HG03097 (cell line): ENCODE data around the gene NCAM2.

Source experiments
- ATAC-seq: cut with Tn5 transposase; IDR thresholded peaks from one replicate; pipeline ENCODE4 v1.9.1; 2021; ENCODE audit not compliant: unreplicated experiment, low FRiP score

Gene NCAM2

GRCh38 chr21:20997636-20998455 is at the start of gene NCAM2:
TSS of gene NCAM2 (plus strand) at chr21:20998409.
- no peak for ATAC-seq

- no peak for ATAC-seq
These were observed 48.3 kb upstream of the NCAM2 start for GRCh38 chr21:20949884-20950283.

GRCh38 chr21:20965816-20966215 is 32.4 kb upstream of the NCAM2 start:
- ATAC-seq: no peak

- no peak for ATAC-seq
These were observed 29.8 kb upstream of the NCAM2 start for GRCh38 chr21:20968391-20968790.

- no peak for ATAC-seq
These were observed 27.5 kb upstream of the NCAM2 start for GRCh38 chr21:20970691-20971090.

- no peak for ATAC-seq
These were observed 26.8 kb upstream of the NCAM2 start for GRCh38 chr21:20971296-20971921.

- ATAC-seq: no peak
These were observed 3.4 kb upstream of the NCAM2 start for GRCh38 chr21:20994790-20995189.

- ATAC-seq: no peak
These were observed 1.5 kb upstream of the NCAM2 start for GRCh38 chr21:20996421-20997310.

- ATAC-seq: no peak
These were observed 936 bp upstream of the NCAM2 start for GRCh38 chr21:20997311-20997635.

- ATAC-seq: no peak
These were observed 214 bp downstream of the NCAM2 start for GRCh38 chr21:20998456-20998789.

- ATAC-seq: no peak
These were observed 677 bp downstream of the NCAM2 start for GRCh38 chr21:20998886-20999285.

GRCh38 chr21:20999659-21000058 is 1.4 kb downstream of the NCAM2 start:
- ATAC-seq: no peak

- ATAC-seq: no peak
These were observed 2.5 kb downstream of the NCAM2 start for GRCh38 chr21:21000591-21001175.

- no peak for ATAC-seq
These were observed 3.4 kb downstream of the NCAM2 start for GRCh38 chr21:21001591-21002100.

- no peak for ATAC-seq
These were observed 3.9 kb downstream of the NCAM2 start for GRCh38 chr21:21002153-21002552.

- no peak for ATAC-seq
These were observed 5.5 kb downstream of the NCAM2 start for GRCh38 chr21:21003701-21004100.

GRCh38 chr21:21007606-21008005 is 9.4 kb downstream of the NCAM2 start:
- no peak for ATAC-seq

- no peak for ATAC-seq
These were observed 12.0 kb downstream of the NCAM2 start for GRCh38 chr21:21010228-21010627.

- ATAC-seq: no peak
These were observed 12.5 kb downstream of the NCAM2 start for GRCh38 chr21:21010698-21011097.

- no peak for ATAC-seq
These were observed 20.6 kb downstream of the NCAM2 start for GRCh38 chr21:21018821-21019220.

- no peak for ATAC-seq
These were observed 21.5 kb downstream of the NCAM2 start for GRCh38 chr21:21019681-21020080.
